ENCODE data around the gene ABCB4.

DNA sequence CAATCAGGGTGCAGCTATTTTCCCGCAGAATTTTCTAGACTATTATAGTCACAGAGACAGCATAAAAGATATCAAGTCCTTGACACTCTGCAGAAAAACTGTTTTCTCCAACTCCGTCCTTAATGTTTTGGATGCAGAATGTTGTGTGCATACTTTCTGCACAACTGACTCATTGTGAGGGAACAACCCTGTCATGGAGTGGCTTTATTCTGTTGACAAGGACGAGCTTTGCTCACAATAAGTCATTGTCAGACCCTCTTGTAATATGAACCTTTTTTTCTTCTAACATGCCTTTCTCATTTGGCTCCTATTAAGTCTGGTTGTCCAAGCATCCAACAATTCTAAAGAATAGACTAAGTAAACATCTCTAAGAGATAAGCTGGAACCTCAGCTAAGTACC, 17.3 kb downstream of the ABCB4 start:
- TF ChIP-seq, protein P1, sequence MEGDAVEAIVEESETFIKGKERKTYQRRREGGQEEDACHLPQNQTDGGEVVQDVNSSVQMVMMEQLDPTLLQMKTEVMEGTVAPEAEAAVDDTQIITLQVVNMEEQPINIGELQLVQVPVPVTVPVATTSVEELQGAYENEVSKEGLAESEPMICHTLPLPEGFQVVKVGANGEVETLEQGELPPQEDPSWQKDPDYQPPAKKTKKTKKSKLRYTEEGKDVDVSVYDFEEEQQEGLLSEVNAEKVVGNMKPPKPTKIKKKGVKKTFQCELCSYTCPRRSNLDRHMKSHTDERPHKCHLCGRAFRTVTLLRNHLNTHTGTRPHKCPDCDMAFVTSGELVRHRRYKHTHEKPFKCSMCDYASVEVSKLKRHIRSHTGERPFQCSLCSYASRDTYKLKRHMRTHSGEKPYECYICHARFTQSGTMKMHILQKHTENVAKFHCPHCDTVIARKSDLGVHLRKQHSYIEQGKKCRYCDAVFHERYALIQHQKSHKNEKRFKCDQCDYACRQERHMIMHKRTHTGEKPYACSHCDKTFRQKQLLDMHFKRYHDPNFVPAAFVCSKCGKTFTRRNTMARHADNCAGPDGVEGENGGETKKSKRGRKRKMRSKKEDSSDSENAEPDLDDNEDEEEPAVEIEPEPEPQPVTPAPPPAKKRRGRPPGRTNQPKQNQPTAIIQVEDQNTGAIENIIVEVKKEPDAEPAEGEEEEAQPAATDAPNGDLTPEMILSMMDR (IDR thresholded peaks at IDR 0.05; ENCODE audit: insufficient read depth, low read depth, low read length): no peak
- no peak for TF ChIP-seq EZH2 (IDR thresholded peaks at IDR 0.05; ENCODE audit: insufficient read depth, low read length)
